DND-41 (cell line): ENCODE measurements around the gene GCLC.
A peak's percentile ranks its signal among the peaks of the same experiment; 100 is the strongest.

Experiments
- ATAC-seq: fragments of 200-7000 bp; cut with Tn5 transposase; 3 replicates; pipeline ENCODE4 v1.9.1; 2021; ENCODE audit warnings: low read depth; ENCODE audit not compliant: insufficient read depth
- DNase-seq: peaks from one replicate; pipeline ENCODE4 v3.0.0-alpha.2; 2020
- H2AFZ ChIP-seq: 2 replicates; pipeline ENCODE4 v1.6.0; 2012; ENCODE audit warnings: low read depth, low read length
- H3K27ac ChIP-seq: 2 replicates; pipeline ENCODE4 v1.5.1; 2012; ENCODE audit warnings: low read length, inconsistent platforms
- H3K27me3 ChIP-seq: fragments of 200-600 bp; sonication (generic); 2 replicates; pipeline ENCODE4 v1.6.0; 2012; ENCODE audit warnings: low read length, mild to moderate bottlenecking, inconsistent platforms; ENCODE audit not compliant: insufficient read depth, poor library complexity
- H3K36me3 ChIP-seq: 2 replicates; pipeline ENCODE4 v1.5.1; 2012; ENCODE audit warnings: low read length, inconsistent platforms; ENCODE audit not compliant: insufficient read depth
- H3K4me1 ChIP-seq: 2 replicates; pipeline ENCODE4 v1.5.1; 2012; ENCODE audit warnings: mild to moderate bottlenecking, low read length; ENCODE audit not compliant: insufficient read depth
- H3K4me2 ChIP-seq: 2 replicates; pipeline ENCODE4 v1.6.0; 2012; ENCODE audit warnings: mild to moderate bottlenecking, moderate library complexity, low read length, inconsistent platforms; ENCODE audit not compliant: insufficient read depth
- H3K4me3 ChIP-seq, 2 experiments: fragments of 200-600 bp in 1 of 2; shearing (Covaris generic) in 1 of 2; 2 replicates each; pipeline ENCODE4 v1.5.1; 2012 to 2016; ENCODE audit warnings: inconsistent platforms in 2 of 2, low read length in 2 of 2, mild to moderate bottlenecking in 2 of 2, low read depth in 1 of 2, moderate library complexity in 1 of 2
- H3K79me2 ChIP-seq: 2 replicates; pipeline ENCODE4 v1.6.0; 2012; ENCODE audit warnings: low read length, inconsistent platforms; ENCODE audit not compliant: insufficient read depth
- H3K9ac ChIP-seq: 2 replicates; pipeline ENCODE4 v1.6.0; 2012; ENCODE audit warnings: low read depth, mild to moderate bottlenecking, inconsistent platforms, low read length, moderate library complexity
- H3K9me3 ChIP-seq: 2 replicates; pipeline ENCODE4 v1.5.1; 2012; ENCODE audit warnings: low read length, moderate library complexity, mild to moderate bottlenecking, inconsistent platforms; ENCODE audit not compliant: insufficient read depth, severe bottlenecking
- H4K20me1 ChIP-seq: 2 replicates; pipeline ENCODE4 v1.6.0; 2012; ENCODE audit warnings: low read length; ENCODE audit not compliant: insufficient read depth
- CTCF ChIP-seq: IDR thresholded peaks from 2 replicates; pipeline ENCODE4 v1.5.1; 2012; ENCODE audit warnings: borderline replicate concordance, low read length, moderate library complexity, mild to moderate bottlenecking; ENCODE audit not compliant: poor library complexity, severe bottlenecking; ENCODE audit errors: extremely low read depth
- EZH2 ChIP-seq: IDR thresholded peaks from 3 replicates; pipeline ENCODE4 v1.6.1; 2012; ENCODE audit warnings: borderline replicate concordance, low read depth, mild to moderate bottlenecking, moderate library complexity, low read length, inconsistent platforms; ENCODE audit not compliant: severe bottlenecking

GCLC gene

GRCh38 chr6:53547166-53547810, 2.4 kb upstream of the GCLC start:
- DNase-seq = no peak
- Histone ChIP-seq H4K20me1 (peaks cover 4% of the 10 kb centered on the region; the same call in 1 of the 2 replicates), H3K27me3 (no peaks in the 10 kb centered on the region), H3K4me1 (peaks cover 51% of the 10 kb centered on the region), H3K36me3 (no peaks in the 10 kb centered on the region), H3K9me3 (no peaks in the 10 kb centered on the region), H3K79me2 (peaks cover 22% of the 10 kb centered on the region), H3K9ac (peak overlapping the region; percentile 53), H3K4me2 (peak overlapping the region; percentile 67), H3K27ac (peak overlapping the region; percentile 58), H2AFZ (peak overlapping the region; percentile 72), H3K4me3 (peak overlapping the region; percentile 32 to 65)
- TF ChIP-seq CTCF (no peak), EZH2 (no peak)
- ATAC-seq = peak; percentile 22

DNA sequence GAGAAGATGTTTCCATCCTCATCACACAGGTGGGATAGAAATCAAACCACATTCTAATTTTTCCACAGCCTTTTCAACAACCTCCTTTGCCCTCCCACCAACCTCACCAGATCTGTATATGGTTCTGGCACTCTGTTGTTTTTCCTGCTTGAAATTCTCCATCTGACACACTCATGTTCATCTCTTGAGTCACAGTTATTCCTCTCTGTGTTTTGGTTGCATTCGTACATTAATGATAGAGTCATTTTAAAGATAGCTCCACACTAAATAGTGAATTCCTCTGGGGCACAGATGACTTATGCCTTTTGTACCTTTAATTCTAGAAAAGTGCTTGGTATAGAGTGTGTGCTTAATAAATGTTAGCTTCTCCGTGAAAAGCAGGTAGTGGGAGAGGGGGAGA, 1.4 kb upstream of the GCLC start:
- Histone ChIP-seq H3K27ac (no peak overlapping the region), H4K20me1 (peaks cover 4% of the 10 kb centered on the region; the same call in 1 of the 2 replicates), H3K4me1 (peaks cover 59% of the 10 kb centered on the region), H3K4me3 (no peak overlapping the region), H3K9me3 (no peaks in the 10 kb centered on the region), H3K4me2 (peak overlapping the region; percentile 67; the same call in 1 of the 2 replicates), H3K27me3 (no peaks in the 10 kb centered on the region), H3K9ac (no peak overlapping the region), H3K79me2 (peaks cover 32% of the 10 kb centered on the region), H2AFZ (peak overlapping the region; percentile 22; the same call in 1 of the 2 replicates), H3K36me3 (no peaks in the 10 kb centered on the region)
- ATAC-seq (no peak), DNase-seq (no peak)
- no peak for TF ChIP-seq CTCF
- TF ChIP-seq EZH2 = no peak

DNA sequence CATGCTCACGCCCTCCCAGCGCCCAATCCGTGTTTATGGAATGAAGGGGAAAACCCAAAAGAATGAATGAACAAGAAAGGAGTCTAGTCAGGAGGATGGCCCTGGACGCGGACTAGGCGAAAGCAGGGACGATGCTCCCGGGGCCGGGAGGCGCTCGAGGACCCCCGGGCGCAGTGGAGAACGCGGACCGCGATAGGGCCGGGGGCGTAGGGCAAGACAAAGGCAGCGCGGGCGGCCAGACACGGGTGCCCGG, 758 bp downstream of the GCLC start:
- no peaks in the 10 kb centered on the region for H3K27me3 ChIP-seq
- H3K4me3 ChIP-seq = peak overlapping the region; percentile 71 to 77
- peaks cover 66% of the 10 kb centered on the region for H3K4me1 ChIP-seq
- peak overlapping the region; percentile 77 for H3K27ac ChIP-seq
- peaks cover 10% of the 10 kb centered on the region; the same call in 1 of the 2 replicates for H3K36me3 ChIP-seq
- TF ChIP-seq EZH2 (no peak), CTCF (no peak)
- no peaks in the 10 kb centered on the region for H3K9me3 ChIP-seq
- peak overlapping the region; percentile 83 for H3K4me2 ChIP-seq
- H3K79me2 ChIP-seq = peaks cover 53% of the 10 kb centered on the region
- peaks cover 24% of the 10 kb centered on the region; the same call in 1 of the 2 replicates for H4K20me1 ChIP-seq
- peak overlapping the region; percentile 79 for H3K9ac ChIP-seq
- DNase-seq (no peak), ATAC-seq (no peak)
- peak overlapping the region; percentile 80 for H2AFZ ChIP-seq
